Measurements from ENCODE around the gene STK11. TPM values are rescaled to one million over a fixed set of nuclear protein-coding genes. Genes with fewer than 3 reads are reported as not detected.

STK11 gene
- total RNA-seq, 1 experiment from 2014 or later = 116 TPM

- POLR2A ChIA-PET = no interaction called here
- no peaks in the 10 kb centered on the region for H3K36me3 ChIP-seq (ENCODE audit: control insufficient read depth, insufficient read depth, low read length)
Observed at GRCh38 chr19:1226522-1227303, 21.1 kb downstream of the STK11 start.

GRCh38 chr19:1227304-1228054 is 21.9 kb downstream of the STK11 start:
- intact Hi-C loops (cut with micrococcal nuclease; ENCODE audit: unreplicated experiment) = no loop called here
- in situ Hi-C loops (cut with HindIII; ENCODE audit: low pct_unique_long_range_greater_than_20kb, low sequenced_read_pairs) = no loop called here
- BruUV-seq (replicated peaks) = no TSS peak
- ChIA-PET CTCF (no interaction called here), POLR2A (no interaction called here)
- Histone ChIP-seq H3K9me3 (ENCODE audit: control insufficient read depth, insufficient read depth, low read depth, low read length) (no peaks in the 10 kb centered on the region), H3K27me3 (ENCODE audit: control insufficient read depth, insufficient read depth, low read length) (no peaks in the 10 kb centered on the region), H3K36me3 (ENCODE audit: control insufficient read depth, insufficient read depth, low read length) (no peaks in the 10 kb centered on the region), H3K4me3 (ENCODE audit: low read depth in 2 of 2, low read length in 2 of 2) (no peak overlapping the region), H3K4me1 (ENCODE audit: control insufficient read depth, insufficient read depth, low read length) (peaks cover 7% of the 10 kb centered on the region), H3K27ac (ENCODE audit: low read length) (no peak overlapping the region)
- DNase-seq (ENCODE audit: low read depth, low spot score) = no peak
- no peak for ATAC-seq
- TF ChIP-seq, protein P1, sequence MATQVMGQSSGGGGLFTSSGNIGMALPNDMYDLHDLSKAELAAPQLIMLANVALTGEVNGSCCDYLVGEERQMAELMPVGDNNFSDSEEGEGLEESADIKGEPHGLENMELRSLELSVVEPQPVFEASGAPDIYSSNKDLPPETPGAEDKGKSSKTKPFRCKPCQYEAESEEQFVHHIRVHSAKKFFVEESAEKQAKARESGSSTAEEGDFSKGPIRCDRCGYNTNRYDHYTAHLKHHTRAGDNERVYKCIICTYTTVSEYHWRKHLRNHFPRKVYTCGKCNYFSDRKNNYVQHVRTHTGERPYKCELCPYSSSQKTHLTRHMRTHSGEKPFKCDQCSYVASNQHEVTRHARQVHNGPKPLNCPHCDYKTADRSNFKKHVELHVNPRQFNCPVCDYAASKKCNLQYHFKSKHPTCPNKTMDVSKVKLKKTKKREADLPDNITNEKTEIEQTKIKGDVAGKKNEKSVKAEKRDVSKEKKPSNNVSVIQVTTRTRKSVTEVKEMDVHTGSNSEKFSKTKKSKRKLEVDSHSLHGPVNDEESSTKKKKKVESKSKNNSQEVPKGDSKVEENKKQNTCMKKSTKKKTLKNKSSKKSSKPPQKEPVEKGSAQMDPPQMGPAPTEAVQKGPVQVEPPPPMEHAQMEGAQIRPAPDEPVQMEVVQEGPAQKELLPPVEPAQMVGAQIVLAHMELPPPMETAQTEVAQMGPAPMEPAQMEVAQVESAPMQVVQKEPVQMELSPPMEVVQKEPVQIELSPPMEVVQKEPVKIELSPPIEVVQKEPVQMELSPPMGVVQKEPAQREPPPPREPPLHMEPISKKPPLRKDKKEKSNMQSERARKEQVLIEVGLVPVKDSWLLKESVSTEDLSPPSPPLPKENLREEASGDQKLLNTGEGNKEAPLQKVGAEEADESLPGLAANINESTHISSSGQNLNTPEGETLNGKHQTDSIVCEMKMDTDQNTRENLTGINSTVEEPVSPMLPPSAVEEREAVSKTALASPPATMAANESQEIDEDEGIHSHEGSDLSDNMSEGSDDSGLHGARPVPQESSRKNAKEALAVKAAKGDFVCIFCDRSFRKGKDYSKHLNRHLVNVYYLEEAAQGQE (IDR thresholded peaks at IDR 0.05; ENCODE audit: insufficient read depth in 1 of 2, low read depth in 2 of 2, low read length in 1 of 2) = no peak
- TF ChIP-seq SIN3A (IDR thresholded peaks at IDR 0.05; ENCODE audit: borderline replicate concordance, insufficient read depth, low read depth, low read length) = no peak
- no peak for TF ChIP-seq POLR2AphosphoS5 (IDR thresholded peaks at IDR 0.05; ENCODE audit: low read depth, low read length)
- TF ChIP-seq, protein P2, sequence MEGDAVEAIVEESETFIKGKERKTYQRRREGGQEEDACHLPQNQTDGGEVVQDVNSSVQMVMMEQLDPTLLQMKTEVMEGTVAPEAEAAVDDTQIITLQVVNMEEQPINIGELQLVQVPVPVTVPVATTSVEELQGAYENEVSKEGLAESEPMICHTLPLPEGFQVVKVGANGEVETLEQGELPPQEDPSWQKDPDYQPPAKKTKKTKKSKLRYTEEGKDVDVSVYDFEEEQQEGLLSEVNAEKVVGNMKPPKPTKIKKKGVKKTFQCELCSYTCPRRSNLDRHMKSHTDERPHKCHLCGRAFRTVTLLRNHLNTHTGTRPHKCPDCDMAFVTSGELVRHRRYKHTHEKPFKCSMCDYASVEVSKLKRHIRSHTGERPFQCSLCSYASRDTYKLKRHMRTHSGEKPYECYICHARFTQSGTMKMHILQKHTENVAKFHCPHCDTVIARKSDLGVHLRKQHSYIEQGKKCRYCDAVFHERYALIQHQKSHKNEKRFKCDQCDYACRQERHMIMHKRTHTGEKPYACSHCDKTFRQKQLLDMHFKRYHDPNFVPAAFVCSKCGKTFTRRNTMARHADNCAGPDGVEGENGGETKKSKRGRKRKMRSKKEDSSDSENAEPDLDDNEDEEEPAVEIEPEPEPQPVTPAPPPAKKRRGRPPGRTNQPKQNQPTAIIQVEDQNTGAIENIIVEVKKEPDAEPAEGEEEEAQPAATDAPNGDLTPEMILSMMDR (IDR thresholded peaks at IDR 0.05) = no peak
- TF ChIP-seq TCF7L2 (IDR thresholded peaks at IDR 0.05; ENCODE audit: low read depth, low read length) = no peak

More at GRCh38 chr19:1226522-1227303, 21.1 kb downstream of the STK11 start:
- DNase-seq (ENCODE audit: low read depth, low spot score) (no peak), ATAC-seq (no peak)
- Histone ChIP-seq H3K4me1 (ENCODE audit: control insufficient read depth, insufficient read depth, low read length) (no peaks in the 10 kb centered on the region), H3K4me3 (ENCODE audit: low read depth in 2 of 2, low read length in 2 of 2) (no peak overlapping the region), H3K27ac (ENCODE audit: low read length) (no peak overlapping the region), H3K27me3 (ENCODE audit: control insufficient read depth, insufficient read depth, low read length) (no peaks in the 10 kb centered on the region), H3K9me3 (ENCODE audit: control insufficient read depth, insufficient read depth, low read depth, low read length) (no peaks in the 10 kb centered on the region)
- in situ Hi-C loops (cut with HindIII; ENCODE audit: low pct_unique_long_range_greater_than_20kb, low sequenced_read_pairs) = no loop called here
- CTCF ChIA-PET = no interaction called here
- intact Hi-C loops (cut with micrococcal nuclease; ENCODE audit: unreplicated experiment) = no loop called here
- TF ChIP-seq SIN3A (IDR thresholded peaks at IDR 0.05; ENCODE audit: borderline replicate concordance, insufficient read depth, low read depth, low read length) = no peak
- TF ChIP-seq, protein P1 (IDR thresholded peaks at IDR 0.05; ENCODE audit: insufficient read depth in 1 of 2, low read depth in 2 of 2, low read length in 1 of 2) = no peak
- TF ChIP-seq, protein P2 (IDR thresholded peaks at IDR 0.05) = no peak
- no peak for TF ChIP-seq POLR2AphosphoS5 (IDR thresholded peaks at IDR 0.05; ENCODE audit: low read depth, low read length)
- no peak for TF ChIP-seq TCF7L2 (IDR thresholded peaks at IDR 0.05; ENCODE audit: low read depth, low read length)
- BruUV-seq (replicated peaks) = no TSS peak
